ENCODE data around the gene VPS54. TPM values are rescaled to one million over a fixed set of nuclear protein-coding genes. Genes with fewer than 3 reads are reported as not detected.
A peak's percentile ranks its signal among the peaks of the same experiment; 100 is the strongest.

VPS54 gene
- total RNA-seq, 1 donor from 2014 or later, result 10.7 TPM

- intact Hi-C loops (cut with micrococcal nuclease), result no loop called here
- ATAC-seq, result no peak
Observed at GRCh38 chr2:64029116-64029665, 10.0 kb upstream of the VPS54 start.

GRCh38 chr2:64025741-64026140 is 6.5 kb upstream of the VPS54 start:
- no peak for DNase-seq

More at GRCh38 chr2:64029116-64029665, 10.0 kb upstream of the VPS54 start:
- DNase-seq, result no peak

GRCh38 chr2:64024259-64024949 is 5.2 kb upstream of the VPS54 start:
- no peak for DNase-seq
- ATAC-seq, result no peak
- intact Hi-C loops (cut with micrococcal nuclease), result no loop called here

More at GRCh38 chr2:64025741-64026140, 6.5 kb upstream of the VPS54 start:
- intact Hi-C loops (cut with micrococcal nuclease), result no loop called here
- ATAC-seq, result no peak

- ATAC-seq (no peak), DNase-seq (no peak)
- intact Hi-C loops (cut with micrococcal nuclease), result no loop called here
Observed at GRCh38 chr2:64023485-64024258, 4.4 kb upstream of the VPS54 start.

- DNase-seq (no peak), ATAC-seq (no peak)
- intact Hi-C loops (cut with micrococcal nuclease), result no loop called here
Observed at GRCh38 chr2:64021578-64021977, 2.4 kb upstream of the VPS54 start.

GRCh38 chr2:64019975-64020528 is 824 bp upstream of the VPS54 start:
- ATAC-seq, result no peak
- intact Hi-C loops (cut with micrococcal nuclease), result no loop called here

GRCh38 chr2:64018701-64019082 is 536 bp downstream of the VPS54 start:
- DNase-seq (no peak), ATAC-seq (peak; percentile 67)
- intact Hi-C loops (cut with micrococcal nuclease), result no loop called here

More at GRCh38 chr2:64019975-64020528, 824 bp upstream of the VPS54 start:
- DNase-seq, result no peak

GRCh38 chr2:64017811-64018700 is 1.2 kb downstream of the VPS54 start:
- DNase-seq, result no peak
- peak; percentile 54 for ATAC-seq
- intact Hi-C loops (cut with micrococcal nuclease), result no loop called here

- no peak for DNase-seq
- no peak for ATAC-seq
- intact Hi-C loops (cut with micrococcal nuclease), result no loop called here
Observed at GRCh38 chr2:64015898-64016297, 3.3 kb downstream of the VPS54 start.

GRCh38 chr2:64015391-64015790 is 3.8 kb downstream of the VPS54 start:
- intact Hi-C loops (cut with micrococcal nuclease), result no loop called here
- no peak for DNase-seq
- no peak for ATAC-seq

GRCh38 chr2:64014628-64015027 is 4.6 kb downstream of the VPS54 start:
- no peak for DNase-seq
- intact Hi-C loops (cut with micrococcal nuclease), result no loop called here

GRCh38 chr2:64013053-64013452 is 6.2 kb downstream of the VPS54 start:
- intact Hi-C loops (cut with micrococcal nuclease), result no loop called here
- ATAC-seq (no peak), DNase-seq (no peak)

More at GRCh38 chr2:64014628-64015027, 4.6 kb downstream of the VPS54 start:
- ATAC-seq, result no peak

- intact Hi-C loops (cut with micrococcal nuclease), result no loop called here
- no peak for DNase-seq
- ATAC-seq, result peak; percentile 32
Observed at GRCh38 chr2:64012115-64012514, 7.1 kb downstream of the VPS54 start.

GRCh38 chr2:64008434-64009009 is 10.7 kb downstream of the VPS54 start:
- ATAC-seq (peak; percentile 38), DNase-seq (no peak)
- intact Hi-C loops (cut with micrococcal nuclease), result no loop called here

GRCh38 chr2:64007924-64008323 is 11.3 kb downstream of the VPS54 start:
- DNase-seq, result no peak
- intact Hi-C loops (cut with micrococcal nuclease), result no loop called here
- ATAC-seq, result no peak

GRCh38 chr2:64005707-64006356 is 13.4 kb downstream of the VPS54 start:
- intact Hi-C loops (cut with micrococcal nuclease), result no loop called here
- no peak for ATAC-seq

GRCh38 chr2:64003239-64003638 is 16.0 kb downstream of the VPS54 start:
- DNase-seq, result no peak
- intact Hi-C loops (cut with micrococcal nuclease), result no loop called here
- ATAC-seq, result no peak

More at GRCh38 chr2:64005707-64006356, 13.4 kb downstream of the VPS54 start:
- DNase-seq, result no peak
